ENCODE results near the gene CDK9. TPM values are rescaled to one million over a fixed set of nuclear protein-coding genes. Genes with fewer than 3 reads are reported as not detected.
"Not testable (repeated sequence)": the region's sequence is repeated elsewhere in the genome, so short reads cannot be mapped to it uniquely, and the experiment has no call there.

Gene CDK9
- total RNA-seq, 1 experiment from 2014 or later = 37.3 TPM

- ATAC-seq = no peak
- Histone ChIP-seq H3K9me2 (replicated peaks; ENCODE audit: low read length) (no peaks in the 10 kb centered on the region), H3K9me3 (ENCODE audit: low read length) (no peaks in the 10 kb centered on the region), H2AFZ (ENCODE audit: low read length) (no peak overlapping the region), H3F3A (ENCODE audit: low read length, unreplicated experiment) (no peaks in the 10 kb centered on the region), H3K9ac (ENCODE audit: low read length) (no peak overlapping the region), H3K4me2 (ENCODE audit: low read length) (no peak overlapping the region), H3K4me3 (ENCODE audit: low read length) (no peak overlapping the region), H4K20me1 (ENCODE audit: low read length) (no peaks in the 10 kb centered on the region), H3K79me2 (ENCODE audit: low read length) (no peaks in the 10 kb centered on the region), H3K4me1 (ENCODE audit: insufficient read depth, low read length) (peaks cover 3% of the 10 kb centered on the region; the same call in 1 of the 2 replicates), H3K27me3 (ENCODE audit: low read length) (no peaks in the 10 kb centered on the region), H3K27ac (ENCODE audit: low read length) (no peak overlapping the region), H3K36me3 (ENCODE audit: low read depth, low read length) (no peaks in the 10 kb centered on the region)
- TF ChIP-seq EZH2phosphoT487 (IDR thresholded peaks at IDR 0.05; ENCODE audit: borderline replicate concordance, low read length) (no peak), EZH2 (IDR thresholded peaks at IDR 0.05; ENCODE audit: low read length, unreplicated experiment) (no peak), CTCF (conservative IDR thresholded peaks at IDR 0.05; ENCODE audit: low read depth, low read length) (no peak)
- ChIA-PET POLR2A (ENCODE audit: unreplicated experiment) (no interaction called here), CTCF (no interaction called here)
- BruUV-seq (replicated peaks) = no TSS peak
- intact Hi-C loops (cut with micrococcal nuclease) = no loop called here
- DNase-seq = no peak
These were observed 5.5 kb upstream of the CDK9 start for GRCh38 chr9:127780126-127780885.

DNA sequence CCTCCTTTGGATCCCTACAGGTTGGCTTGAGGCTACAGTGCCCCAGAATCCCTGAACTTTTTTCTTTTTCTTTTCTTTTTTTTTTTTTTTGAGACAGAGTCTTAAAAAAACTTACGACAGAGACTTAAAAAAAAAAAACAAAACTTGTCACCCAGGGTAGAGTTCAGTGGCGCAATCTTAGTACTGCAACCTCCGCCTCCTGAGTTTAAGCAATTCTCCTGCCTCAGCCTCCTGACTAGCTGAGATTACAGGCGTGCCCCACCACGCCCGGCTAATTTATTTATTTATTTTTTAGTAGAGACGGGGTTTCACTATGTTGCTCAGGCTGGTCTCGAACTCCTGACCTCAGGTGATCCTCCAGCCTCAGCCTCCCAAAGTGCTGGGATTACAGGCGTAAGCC is 4.9 kb upstream of the CDK9 start:
- DNase-seq; intact Hi-C loops (cut with micrococcal nuclease); H3K27me3 ChIP-seq (ENCODE audit: low read length); H3K9me2 ChIP-seq (replicated peaks; ENCODE audit: low read length); H4K20me1 ChIP-seq (ENCODE audit: low read length); H3K27ac ChIP-seq (ENCODE audit: low read length); H3K9ac ChIP-seq (ENCODE audit: low read length); H3K4me2 ChIP-seq (ENCODE audit: low read length); H3F3A ChIP-seq (ENCODE audit: low read length, unreplicated experiment); POLR2A ChIA-PET (ENCODE audit: unreplicated experiment); BruUV-seq (replicated peaks); H3K9me3 ChIP-seq (ENCODE audit: low read length); CTCF ChIA-PET; H2AFZ ChIP-seq (ENCODE audit: low read length); H3K4me3 ChIP-seq (ENCODE audit: low read length); H3K36me3 ChIP-seq (ENCODE audit: low read depth, low read length); H3K4me1 ChIP-seq (ENCODE audit: insufficient read depth, low read length); ATAC-seq; H3K79me2 ChIP-seq (ENCODE audit: low read length): not testable (repeated sequence)

- no peak overlapping the region for H3K27ac ChIP-seq (ENCODE audit: low read length)
- H3K9ac ChIP-seq (ENCODE audit: low read length) = no peak overlapping the region
- intact Hi-C loops (cut with micrococcal nuclease) = no loop called here
- H3K4me1 ChIP-seq (ENCODE audit: insufficient read depth, low read length) = peaks cover 3% of the 10 kb centered on the region; the same call in 1 of the 2 replicates
- H3K4me3 ChIP-seq (ENCODE audit: low read length) = no peak overlapping the region
- BruUV-seq (replicated peaks) = no TSS peak
- CTCF ChIA-PET = no interaction called here
- H2AFZ ChIP-seq (ENCODE audit: low read length) = no peak overlapping the region
- H3K27me3 ChIP-seq (ENCODE audit: low read length) = no peaks in the 10 kb centered on the region
- peaks cover 9% of the 10 kb centered on the region for H3K79me2 ChIP-seq (ENCODE audit: low read length)
- TF ChIP-seq EZH2phosphoT487 (IDR thresholded peaks at IDR 0.05; ENCODE audit: borderline replicate concordance, low read length) (no peak), CTCF (conservative IDR thresholded peaks at IDR 0.05; ENCODE audit: low read depth, low read length) (no peak)
- H3K9me2 ChIP-seq (replicated peaks; ENCODE audit: low read length) = no peaks in the 10 kb centered on the region
- H3K9me3 ChIP-seq (ENCODE audit: low read length) = no peaks in the 10 kb centered on the region
- POLR2A ChIA-PET (ENCODE audit: unreplicated experiment) = no interaction called here
- no peaks in the 10 kb centered on the region for H3F3A ChIP-seq (ENCODE audit: low read length, unreplicated experiment)
- DNase-seq = no peak
- H3K36me3 ChIP-seq (ENCODE audit: low read depth, low read length) = 0 out of 2 replicates have a peak, but pooled peaks cover 3% of the 10 kb centered on the region
- H4K20me1 ChIP-seq (ENCODE audit: low read length) = peaks cover 4% of the 10 kb centered on the region
- H3K4me2 ChIP-seq (ENCODE audit: low read length) = no peak overlapping the region
- no peak for ATAC-seq
These were observed 4.0 kb upstream of the CDK9 start for GRCh38 chr9:127781806-127782205.

All from PC-3 (cell line).